Measurements from ENCODE around the gene SMCO3. TPM values are rescaled to one million over a fixed set of nuclear protein-coding genes. Genes with fewer than 3 reads are reported as not detected.

Gene SMCO3
- total RNA-seq, 6 experiments from 2014 or later, result 0.07 to 0.26 (median 0.13) TPM

DNA sequence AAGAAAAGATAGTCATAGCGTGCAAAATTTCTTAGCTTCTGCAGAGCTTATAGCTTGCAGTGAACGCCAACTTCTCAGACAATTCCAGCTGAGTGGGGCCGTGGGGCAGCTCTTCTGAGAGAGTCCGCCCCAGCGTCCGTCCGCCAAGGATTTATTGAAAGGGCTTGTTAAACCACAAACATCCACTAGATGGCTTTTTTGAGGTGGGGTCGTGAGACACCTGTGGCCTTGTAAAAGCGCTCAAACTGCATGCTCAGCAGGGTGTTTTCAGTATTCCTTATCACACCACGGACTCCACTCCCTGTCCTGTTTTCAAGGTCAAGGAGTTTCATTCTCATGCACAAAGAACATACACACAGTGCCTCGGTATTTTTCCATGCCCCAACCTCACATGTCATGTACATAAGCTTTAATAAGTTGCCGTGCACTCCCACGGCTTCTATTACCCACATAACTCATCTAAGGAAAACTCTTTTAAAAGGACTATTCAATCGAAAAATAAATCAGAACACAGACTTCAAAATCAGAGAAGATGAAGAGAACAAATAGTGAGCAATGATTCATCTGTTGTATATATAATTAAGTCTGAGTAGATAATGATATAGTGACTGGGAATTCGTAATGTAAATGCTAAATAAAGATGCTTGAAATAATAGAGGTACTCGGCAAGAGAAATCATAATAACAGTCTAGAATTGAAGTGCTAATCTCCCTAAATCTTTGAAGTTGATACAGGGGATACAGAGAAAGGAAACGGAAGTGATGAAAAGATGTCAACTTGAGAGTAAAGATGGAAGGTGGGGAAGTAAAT lies 57.4 kb downstream of the SMCO3 start:
- Mint-ChIP-seq H3K27ac (no peak overlapping the region), H3K4me1 (ENCODE audit: low read depth) (peaks cover 19% of the 10 kb centered on the region), H3K9me3 (peaks cover 7% of the 10 kb centered on the region; the same call in 1 of the 2 replicates), H3K27me3 (ENCODE audit: insufficient read depth) (no peaks in the 10 kb centered on the region; the same call in 1 of the 2 replicates), H3K4me3 (peak overlapping the region; percentile 33; the same call in 1 of the 2 replicates), H3K36me3 (ENCODE audit: low read depth) (peaks cover 18% of the 10 kb centered on the region)
- TF ChIP-seq, protein P1, sequence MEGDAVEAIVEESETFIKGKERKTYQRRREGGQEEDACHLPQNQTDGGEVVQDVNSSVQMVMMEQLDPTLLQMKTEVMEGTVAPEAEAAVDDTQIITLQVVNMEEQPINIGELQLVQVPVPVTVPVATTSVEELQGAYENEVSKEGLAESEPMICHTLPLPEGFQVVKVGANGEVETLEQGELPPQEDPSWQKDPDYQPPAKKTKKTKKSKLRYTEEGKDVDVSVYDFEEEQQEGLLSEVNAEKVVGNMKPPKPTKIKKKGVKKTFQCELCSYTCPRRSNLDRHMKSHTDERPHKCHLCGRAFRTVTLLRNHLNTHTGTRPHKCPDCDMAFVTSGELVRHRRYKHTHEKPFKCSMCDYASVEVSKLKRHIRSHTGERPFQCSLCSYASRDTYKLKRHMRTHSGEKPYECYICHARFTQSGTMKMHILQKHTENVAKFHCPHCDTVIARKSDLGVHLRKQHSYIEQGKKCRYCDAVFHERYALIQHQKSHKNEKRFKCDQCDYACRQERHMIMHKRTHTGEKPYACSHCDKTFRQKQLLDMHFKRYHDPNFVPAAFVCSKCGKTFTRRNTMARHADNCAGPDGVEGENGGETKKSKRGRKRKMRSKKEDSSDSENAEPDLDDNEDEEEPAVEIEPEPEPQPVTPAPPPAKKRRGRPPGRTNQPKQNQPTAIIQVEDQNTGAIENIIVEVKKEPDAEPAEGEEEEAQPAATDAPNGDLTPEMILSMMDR (IDR thresholded peaks at IDR 0.05), result peak; percentile 62
- no peak for DNase-seq

Other genes with a start within 250 kb of the SMCO3 start
- gene PLBD1, start 246.3 kb downstream of the SMCO3 start, total RNA-seq (2021; fragmentation: NEBNext Ultra II Directional; extraction: Animal tissue kit (Norgen Biotek cat#: 25700)), result not detected
- under 1 TPM in 1 of 6 experiments, not detected in 5; 0.06 TPM for gene GUCY2C, start 117.6 kb downstream of the SMCO3 start, total RNA-seq (2021; fragmentation: NEBNext Ultra II Directional; extraction: Animal tissue kit (Norgen Biotek cat#: 25700))
- 10 to 100 TPM; 50.5 to 69.0 (median 60.8) TPM for gene WBP11, start 10.7 kb downstream of the SMCO3 start, total RNA-seq (2021; fragmentation: NEBNext Ultra II Directional; extraction: Animal tissue kit (Norgen Biotek cat#: 25700))
- under 1 TPM; 0.38 to 0.83 (median 0.64) TPM for gene C12orf60, start 10.5 kb downstream of the SMCO3 start, total RNA-seq (2021; fragmentation: NEBNext Ultra II Directional; extraction: Animal tissue kit (Norgen Biotek cat#: 25700))
- gene ART4, start 29.3 kb upstream of the SMCO3 start, total RNA-seq (2021; fragmentation: NEBNext Ultra II Directional; extraction: Animal tissue kit (Norgen Biotek cat#: 25700)), result not detected
- under 1 TPM in 2 of 6 experiments, not detected in 4; 0.46 to 0.60 TPM for gene MGP, start 71.7 kb upstream of the SMCO3 start, total RNA-seq (2021; fragmentation: NEBNext Ultra II Directional; extraction: Animal tissue kit (Norgen Biotek cat#: 25700))
- not detected for gene ERP27, start 124.4 kb upstream of the SMCO3 start, total RNA-seq (2021; fragmentation: NEBNext Ultra II Directional; extraction: Animal tissue kit (Norgen Biotek cat#: 25700))
- gene ARHGDIB, start 147.4 kb upstream of the SMCO3 start, total RNA-seq (2021; fragmentation: NEBNext Ultra II Directional; extraction: Animal tissue kit (Norgen Biotek cat#: 25700)), result 1 to 10 TPM in 4 of 6 experiments, under 1 TPM in 2; 0.76 to 4.8 (median 3.0) TPM
- gene PDE6H, start 158.9 kb upstream of the SMCO3 start, total RNA-seq (2021; fragmentation: NEBNext Ultra II Directional; extraction: Animal tissue kit (Norgen Biotek cat#: 25700)), result not detected